DOHH2 (cell line): ENCODE measurements around the gene CTSZ.

Source experiments
- H3F3A ChIP-seq: fragments of 200-600 bp; sonication (generic), shearing (Covaris generic); 2 replicates; pipeline ENCODE4 v1.6.0; 2016; ENCODE audit warnings: antibody characterized with exemption, mild to moderate bottlenecking; ENCODE audit not compliant: control insufficient read depth, insufficient read depth
- H3K27ac ChIP-seq: fragments of 200-600 bp; sonication (generic); 2 replicates; pipeline ENCODE4 v1.5.1; 2014; ENCODE audit warnings: low read depth, mild to moderate bottlenecking, low read length, moderate library complexity
- H3K27me3 ChIP-seq: fragments of 200-600 bp; sonication (generic); 2 replicates; pipeline ENCODE4 v1.6.1; 2014; ENCODE audit warnings: mild to moderate bottlenecking, low read length, mixed read lengths; ENCODE audit not compliant: control insufficient read depth
- H3K36me3 ChIP-seq: fragments of 200-600 bp; sonication (generic); 2 replicates; pipeline ENCODE4 v1.6.1; 2014; ENCODE audit warnings: mild to moderate bottlenecking, low read length, moderate library complexity, mixed read lengths; ENCODE audit not compliant: control insufficient read depth
- H3K4me1 ChIP-seq: fragments of 200-600 bp; sonication (generic); 2 replicates; pipeline ENCODE4 v1.6.1; 2014; ENCODE audit warnings: mild to moderate bottlenecking, low read length, mixed read lengths; ENCODE audit not compliant: control insufficient read depth
- H3K4me2 ChIP-seq: fragments of 200-600 bp; sonication (generic); 2 replicates; pipeline ENCODE4 v1.6.0; 2014; ENCODE audit warnings: mild to moderate bottlenecking, low read length, moderate library complexity
- H3K4me3 ChIP-seq: fragments of 200-600 bp; sonication (generic); 2 replicates; pipeline ENCODE4 v1.5.1; 2014; ENCODE audit warnings: mild to moderate bottlenecking, low read length, mixed read lengths
- H3K79me2 ChIP-seq: fragments of 200-600 bp; sonication (generic); 2 replicates; pipeline ENCODE4 v1.6.1; 2014; ENCODE audit warnings: mild to moderate bottlenecking, low read length, mixed read lengths; ENCODE audit not compliant: control insufficient read depth
- H3K9me2 ChIP-seq: fragments of 200-600 bp; sonication (generic); replicated peaks from 2 replicates; pipeline ENCODE4 v1.6.1; 2014; ENCODE audit warnings: mild to moderate bottlenecking, low read length, mixed read lengths; ENCODE audit not compliant: control insufficient read depth
- H3K9me3 ChIP-seq: fragments of 200-600 bp; sonication (generic); 2 replicates; pipeline ENCODE4 v1.6.1; 2014; ENCODE audit warnings: antibody characterized with exemption, low read length, mixed read lengths; ENCODE audit not compliant: control insufficient read depth, insufficient read depth
- H4K20me1 ChIP-seq: fragments of 200-600 bp; sonication (generic); 2 replicates; pipeline ENCODE4 v1.6.0; 2014; ENCODE audit warnings: low read depth, mild to moderate bottlenecking, antibody characterized with exemption, low read length, moderate library complexity; ENCODE audit not compliant: control insufficient read depth, insufficient read depth
- EZH2phosphoT487 ChIP-seq: fragments of 200-600 bp; sonication (generic); IDR thresholded peaks from 2 replicates; pipeline ENCODE4 v1.6.1; 2017; ENCODE audit warnings: borderline replicate concordance, mild to moderate bottlenecking, antibody characterized with exemption, low read length, moderate library complexity, mixed read lengths
- TF ChIP-seq, protein P1 (sequence below): fragments of 200-600 bp; sonication (generic); IDR thresholded peaks from one replicate; pipeline ENCODE4 v1.5.1; 2014; ENCODE audit warnings: antibody characterized with exemption, mild to moderate bottlenecking, low read depth, low read length; ENCODE audit not compliant: poor library complexity, severe bottlenecking

CTSZ gene

DNA sequence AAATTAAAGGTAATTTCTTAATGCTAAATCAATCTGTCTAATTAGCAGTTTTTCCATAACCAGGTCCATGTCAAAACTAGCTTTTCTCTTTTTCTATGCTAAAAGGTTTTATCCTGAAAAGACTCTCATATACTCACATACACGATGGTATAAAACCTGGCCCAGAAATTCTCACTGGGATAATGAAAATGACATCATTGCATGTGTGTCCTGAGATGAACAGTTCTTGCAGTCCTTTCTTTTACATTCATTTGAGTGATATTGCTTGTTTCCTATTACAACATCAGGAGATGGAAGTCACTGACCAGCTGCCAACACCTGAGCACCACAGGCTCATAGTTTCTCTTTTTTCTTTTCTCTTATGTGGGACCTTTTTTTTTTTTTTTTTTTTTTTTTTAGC is 43.4 kb upstream of the CTSZ start:
- TF ChIP-seq, protein P1, sequence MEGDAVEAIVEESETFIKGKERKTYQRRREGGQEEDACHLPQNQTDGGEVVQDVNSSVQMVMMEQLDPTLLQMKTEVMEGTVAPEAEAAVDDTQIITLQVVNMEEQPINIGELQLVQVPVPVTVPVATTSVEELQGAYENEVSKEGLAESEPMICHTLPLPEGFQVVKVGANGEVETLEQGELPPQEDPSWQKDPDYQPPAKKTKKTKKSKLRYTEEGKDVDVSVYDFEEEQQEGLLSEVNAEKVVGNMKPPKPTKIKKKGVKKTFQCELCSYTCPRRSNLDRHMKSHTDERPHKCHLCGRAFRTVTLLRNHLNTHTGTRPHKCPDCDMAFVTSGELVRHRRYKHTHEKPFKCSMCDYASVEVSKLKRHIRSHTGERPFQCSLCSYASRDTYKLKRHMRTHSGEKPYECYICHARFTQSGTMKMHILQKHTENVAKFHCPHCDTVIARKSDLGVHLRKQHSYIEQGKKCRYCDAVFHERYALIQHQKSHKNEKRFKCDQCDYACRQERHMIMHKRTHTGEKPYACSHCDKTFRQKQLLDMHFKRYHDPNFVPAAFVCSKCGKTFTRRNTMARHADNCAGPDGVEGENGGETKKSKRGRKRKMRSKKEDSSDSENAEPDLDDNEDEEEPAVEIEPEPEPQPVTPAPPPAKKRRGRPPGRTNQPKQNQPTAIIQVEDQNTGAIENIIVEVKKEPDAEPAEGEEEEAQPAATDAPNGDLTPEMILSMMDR: no peak
- no peak for TF ChIP-seq EZH2phosphoT487
- no peaks in the 10 kb centered on the region for H3K9me2 ChIP-seq
- H3K36me3 ChIP-seq: no peaks in the 10 kb centered on the region
- no peaks in the 10 kb centered on the region for H3K9me3 ChIP-seq
- no peaks in the 10 kb centered on the region for H3F3A ChIP-seq
- H3K4me1 ChIP-seq: no peaks in the 10 kb centered on the region
- no peak overlapping the region for H3K4me2 ChIP-seq
- no peak overlapping the region for H3K27ac ChIP-seq
- peaks cover 40% of the 10 kb centered on the region for H3K27me3 ChIP-seq
- no peaks in the 10 kb centered on the region for H3K79me2 ChIP-seq
- H3K4me3 ChIP-seq: no peak overlapping the region
- no peaks in the 10 kb centered on the region for H4K20me1 ChIP-seq

GRCh38 chr20:59048681-59049030 is 41.6 kb upstream of the CTSZ start:
- H3K9me2 ChIP-seq: no peaks in the 10 kb centered on the region
- no peaks in the 10 kb centered on the region for H4K20me1 ChIP-seq
- no peak overlapping the region for H3K27ac ChIP-seq
- H3K27me3 ChIP-seq: peaks cover 32% of the 10 kb centered on the region
- H3K79me2 ChIP-seq: no peaks in the 10 kb centered on the region
- no peak overlapping the region for H3K4me3 ChIP-seq
- no peaks in the 10 kb centered on the region for H3K36me3 ChIP-seq
- peaks cover 7% of the 10 kb centered on the region for H3F3A ChIP-seq
- H3K4me2 ChIP-seq: no peak overlapping the region
- no peaks in the 10 kb centered on the region for H3K9me3 ChIP-seq
- H3K4me1 ChIP-seq: peaks cover 13% of the 10 kb centered on the region
- TF ChIP-seq, protein P1: no peak
- no peak for TF ChIP-seq EZH2phosphoT487

- H3F3A ChIP-seq: peaks cover 12% of the 10 kb centered on the region
- no peaks in the 10 kb centered on the region for H3K9me2 ChIP-seq
- no peak overlapping the region for H3K4me2 ChIP-seq
- no peak overlapping the region for H3K27ac ChIP-seq
- H3K27me3 ChIP-seq: peaks cover 28% of the 10 kb centered on the region
- H3K4me1 ChIP-seq: peaks cover 18% of the 10 kb centered on the region
- no peaks in the 10 kb centered on the region for H3K36me3 ChIP-seq
- no peaks in the 10 kb centered on the region for H4K20me1 ChIP-seq
- no peak for TF ChIP-seq EZH2phosphoT487
- TF ChIP-seq, protein P1: no peak
- peaks cover 3% of the 10 kb centered on the region for H3K79me2 ChIP-seq
- no peak overlapping the region for H3K4me3 ChIP-seq
- no peaks in the 10 kb centered on the region for H3K9me3 ChIP-seq
Observed at GRCh38 chr20:59047938-59048680, 41.1 kb upstream of the CTSZ start.
